H9 (cell line): Measurements from ENCODE around the gene MARF1. TPM values are rescaled to one million over a fixed set of nuclear protein-coding genes. Genes with fewer than 3 reads are reported as not detected.

Experiments used
- DNase-seq: peaks from one replicate; pipeline ENCODE4 v3.0.0-alpha.2; 2017
- H2AFZ ChIP-seq: one replicate; pipeline ENCODE4 v1.6.1; 2013; ENCODE audit warnings: mild to moderate bottlenecking, low read length, control low read depth, moderate library complexity
- H2AK5ac ChIP-seq: 2 replicates; pipeline ENCODE4 v1.6.1; 2013; ENCODE audit warnings: low read length, control low read depth, mixed read lengths; ENCODE audit not compliant: insufficient read length
- H2BK120ac ChIP-seq: one replicate; pipeline ENCODE4 v1.6.1; 2013; ENCODE audit warnings: low read depth, mild to moderate bottlenecking, low read length, control low read depth, inconsistent platforms; ENCODE audit not compliant: poor library complexity, severe bottlenecking
- H2BK12ac ChIP-seq: 2 replicates; pipeline ENCODE4 v1.6.1; 2013; ENCODE audit warnings: low read length, control low read depth, mixed read lengths, low read depth; ENCODE audit not compliant: insufficient read length
- H2BK15ac ChIP-seq: 2 replicates; pipeline ENCODE4 v1.6.1; 2013; ENCODE audit warnings: low read depth, low read length, control low read depth
- H2BK20ac ChIP-seq: one replicate; pipeline ENCODE4 v1.6.1; 2013; ENCODE audit warnings: low read depth, mild to moderate bottlenecking, low read length, control low read depth, inconsistent platforms; ENCODE audit not compliant: poor library complexity, severe bottlenecking
- H2BK5ac ChIP-seq: 2 replicates; pipeline ENCODE4 v1.6.1; 2013; ENCODE audit warnings: low read length, control low read depth, mixed read lengths; ENCODE audit not compliant: insufficient read length
- H3K14ac ChIP-seq: 2 replicates; pipeline ENCODE4 v1.6.1; 2013; ENCODE audit warnings: low read length, control low read depth; ENCODE audit not compliant: insufficient read depth
- H3K18ac ChIP-seq: 2 replicates; pipeline ENCODE4 v1.6.1; 2013; ENCODE audit warnings: low read depth, mild to moderate bottlenecking, mixed read lengths, low read length, control low read depth; ENCODE audit not compliant: insufficient read length
- H3K23ac ChIP-seq: 2 replicates; pipeline ENCODE4 v1.6.1; 2013; ENCODE audit warnings: low read length, control low read depth, mixed read lengths, low read depth; ENCODE audit not compliant: insufficient read length
- H3K23me2 ChIP-seq: 2 replicates; pipeline ENCODE4 v1.6.1; 2013; ENCODE audit warnings: low read depth, mild to moderate bottlenecking, mixed read lengths, low read length, control low read depth; ENCODE audit not compliant: insufficient read length, poor library complexity, severe bottlenecking
- H3K27ac ChIP-seq: 2 replicates; pipeline ENCODE4 v1.5.1; 2013; ENCODE audit warnings: low read length, control low read depth, mixed read lengths, low read depth; ENCODE audit not compliant: insufficient read length
- H3K27me3 ChIP-seq: 2 replicates; pipeline ENCODE4 v1.6.1; 2013; ENCODE audit warnings: low read length, control low read depth, inconsistent platforms; ENCODE audit not compliant: insufficient read depth
- H3K4ac ChIP-seq: 2 replicates; pipeline ENCODE4 v1.6.1; 2013; ENCODE audit warnings: low read depth, mild to moderate bottlenecking, control low read depth, inconsistent platforms, low read length, moderate library complexity
- H3K4me1 ChIP-seq: 2 replicates; pipeline ENCODE4 v1.6.1; 2013; ENCODE audit warnings: low read length, control low read depth, inconsistent platforms; ENCODE audit not compliant: insufficient read depth
- H3K4me2 ChIP-seq: 2 replicates; pipeline ENCODE4 v1.6.1; 2013; ENCODE audit warnings: low read length, control low read depth, mixed read lengths; ENCODE audit not compliant: insufficient read length, insufficient read depth
- H3K56ac ChIP-seq: 2 replicates; pipeline ENCODE4 v1.6.1; 2013; ENCODE audit warnings: low read depth, mild to moderate bottlenecking, mixed read lengths, low read length, control low read depth; ENCODE audit not compliant: insufficient read length
- H3K79me1 ChIP-seq: 2 replicates; pipeline ENCODE4 v1.6.1; 2013; ENCODE audit warnings: low read depth, mild to moderate bottlenecking, moderate library complexity, low read length, control low read depth, inconsistent platforms; ENCODE audit not compliant: insufficient read depth, poor library complexity, severe bottlenecking
- H3K79me2 ChIP-seq: 2 replicates; pipeline ENCODE4 v1.6.1; 2013; ENCODE audit warnings: low read length, control low read depth, inconsistent platforms; ENCODE audit not compliant: insufficient read depth
- H3K9ac ChIP-seq: 2 replicates; pipeline ENCODE4 v1.6.1; 2013; ENCODE audit warnings: low read length, control low read depth, mixed read lengths; ENCODE audit not compliant: insufficient read length; ENCODE audit errors: extremely low read depth
- H3K9me3 ChIP-seq: one replicate; pipeline ENCODE4 v1.6.1; 2013; ENCODE audit warnings: low read depth, low read length, inconsistent platforms; ENCODE audit not compliant: control insufficient read depth
- H3T11ph ChIP-seq: one replicate; pipeline ENCODE4 v1.6.1; 2013; ENCODE audit warnings: mild to moderate bottlenecking, low read length, control low read depth, inconsistent platforms
- H4K20me1 ChIP-seq: one replicate; pipeline ENCODE4 v1.6.1; 2013; ENCODE audit not compliant: control insufficient read depth, insufficient read length, insufficient read depth
- H4K5ac ChIP-seq: 2 replicates; pipeline ENCODE4 v1.6.1; 2013; ENCODE audit warnings: low read depth, mild to moderate bottlenecking, mixed read lengths, low read length, control low read depth; ENCODE audit not compliant: insufficient read length
- H4K8ac ChIP-seq: replicated peaks from 2 replicates; pipeline ENCODE4 v1.6.1; 2013; ENCODE audit warnings: low read length, control low read depth, mixed read lengths, low read depth; ENCODE audit not compliant: insufficient read length
- H4K91ac ChIP-seq: 2 replicates; pipeline ENCODE4 v1.6.1; 2013; ENCODE audit warnings: low read depth, mild to moderate bottlenecking, moderate library complexity, mixed read lengths, low read length, control low read depth; ENCODE audit not compliant: insufficient read length
- H3K27ac Mint-ChIP-seq, 3 experiments: 2 replicates in 2 of 3; 3 replicates in 1 of 3; pipeline ENCODE4 v1.8.0; 2020 to 2021; ENCODE audit warnings: mixed read lengths in 3 of 3, mild to moderate bottlenecking in 1 of 3, moderate library complexity in 1 of 3
- H3K27me3 Mint-ChIP-seq: 2 replicates; pipeline ENCODE4 v1.8.0; 2021; ENCODE audit warnings: low read depth, mild to moderate bottlenecking, moderate library complexity, mixed read lengths
- H3K36me3 Mint-ChIP-seq, 3 experiments: 2 replicates in 2 of 3; 3 replicates in 1 of 3; pipeline ENCODE4 v1.8.0; 2020 to 2021; ENCODE audit warnings: low read depth in 3 of 3, mixed read lengths in 3 of 3; ENCODE audit not compliant: insufficient read depth in 1 of 3
- H3K4me1 Mint-ChIP-seq, 2 experiments: 2 replicates each; pipeline ENCODE4 v1.8.0; 2020; ENCODE audit warnings: mixed read lengths in 2 of 2
- H3K4me3 Mint-ChIP-seq, 2 experiments: 2 replicates in 1 of 2; 3 replicates in 1 of 2; pipeline ENCODE4 v1.8.0; 2020 to 2021; ENCODE audit warnings: mild to moderate bottlenecking in 2 of 2, mixed read lengths in 2 of 2, moderate library complexity in 1 of 2
- H3K9me3 Mint-ChIP-seq, 2 experiments: 2 replicates in 1 of 2; 3 replicates in 1 of 2; pipeline ENCODE4 v1.8.0; 2020; ENCODE audit warnings: mild to moderate bottlenecking in 2 of 2, mixed read lengths in 2 of 2, moderate library complexity in 1 of 2
- WGBS: extraction: QIAGEN DNeasy Blood & Tissue Kit; methylation state at CpG from one replicate; pipeline ENCODE4 v1.1.7; 2013; ENCODE audit warnings: missing lambda C conversion rate, low lambda C conversion rate, mixed read lengths; ENCODE audit not compliant: insufficient read length; ENCODE audit errors: extremely low coverage; 5-methylcytosine and 5-hydroxymethylcytosine counted together
- total RNA-seq: library from RNA; stranded (reverse); gene quantifications from 2 replicates; pipeline ENCODE4 v1.2.1, GENCODE V29; 2021
- TF ChIP-seq, protein P1 (sequence below): fragments of 200-600 bp; sonication (generic); conservative IDR thresholded peaks from 3 replicates; pipeline ENCODE4 v1.8.0; 2021; ENCODE audit warnings: antibody characterized with exemption, mild to moderate bottlenecking

Gene MARF1
- total RNA-seq, 1 experiment from 2014 or later = 23.3 TPM

DNA sequence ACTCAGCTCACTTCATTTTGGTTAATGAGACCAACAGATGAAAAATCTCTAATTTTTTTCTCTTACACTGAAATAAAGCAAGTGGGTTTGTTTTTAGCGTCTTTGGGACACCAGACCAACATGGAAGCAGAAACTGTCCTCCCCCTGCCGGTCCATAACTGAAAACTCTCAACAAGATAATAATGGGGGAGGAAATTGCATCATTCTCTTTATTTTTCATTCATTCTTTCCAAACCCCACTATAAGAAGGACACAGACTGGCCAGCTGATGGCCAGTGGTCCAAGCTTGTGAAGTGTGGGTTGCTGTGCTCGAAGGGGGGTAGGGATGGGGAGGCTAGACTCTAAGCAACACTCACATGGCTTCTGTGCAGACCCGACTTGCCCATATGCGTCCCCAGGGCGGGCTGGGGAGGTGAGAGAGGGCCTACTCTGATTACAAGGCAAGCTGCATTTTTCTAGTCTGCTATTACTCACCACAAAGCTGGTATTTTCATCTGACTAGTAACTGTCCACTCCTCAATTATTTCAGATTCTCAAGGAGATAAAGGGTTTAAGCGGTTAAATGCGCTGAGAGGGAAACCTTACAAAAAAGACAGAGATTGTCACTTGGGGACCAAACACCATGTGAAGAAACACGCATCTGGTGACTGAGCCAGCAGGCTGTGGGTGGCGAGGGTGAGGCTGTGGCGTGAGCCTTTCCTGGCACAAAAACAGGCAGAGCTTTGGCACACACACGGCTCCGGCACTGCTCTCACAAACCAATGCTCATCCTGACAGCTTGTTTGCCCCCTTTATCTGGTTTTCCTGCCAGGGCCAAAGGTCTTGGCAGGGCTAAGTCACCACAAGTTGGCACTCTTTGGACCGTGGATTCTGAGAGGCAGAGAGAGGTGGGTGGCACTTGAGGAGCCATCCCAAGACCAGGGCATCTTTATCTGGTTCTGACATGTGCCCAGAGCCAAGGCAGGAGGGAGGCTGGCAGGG, 38.2 kb downstream of the MARF1 start:
- Histone ChIP-seq H2AFZ (no peak overlapping the region), H3K9me3 (no peaks in the 10 kb centered on the region), H2BK120ac (no peak overlapping the region), H2BK12ac (no peak overlapping the region), H4K5ac (no peak overlapping the region), H4K91ac (no peak overlapping the region), H3K18ac (no peak overlapping the region), H3K4ac (no peak overlapping the region), H3K56ac (no peak overlapping the region), H2AK5ac (no peak overlapping the region), H4K8ac (no peak overlapping the region), H4K20me1 (no peaks in the 10 kb centered on the region), H2BK20ac (no peak overlapping the region), H3K79me1 (no peaks in the 10 kb centered on the region), H3T11ph (no peak overlapping the region), H3K79me2 (no peaks in the 10 kb centered on the region), H3K14ac (no peak overlapping the region), H3K23me2 (no peaks in the 10 kb centered on the region), H3K23ac (no peak overlapping the region), H3K27me3 (no peaks in the 10 kb centered on the region), H2BK15ac (no peak overlapping the region), H3K27ac (no peak overlapping the region), H2BK5ac (no peak overlapping the region), H3K4me2 (no peak overlapping the region), H3K9ac (no peak overlapping the region), H3K4me1 (no peaks in the 10 kb centered on the region)
- peaks cover 21 to 80% (median 52%) of the 10 kb centered on the region in 3 experiments; a peak in 6 of 7 replicates for H3K36me3 Mint-ChIP-seq
- peaks cover 12 to 20% of the 10 kb centered on the region in 2 experiments for H3K4me1 Mint-ChIP-seq
- no peaks in the 10 kb centered on the region for H3K9me3 Mint-ChIP-seq
- no peak for DNase-seq
- no CpG with 5 or more reads among the region's 14 CpGs for WGBS
- H3K27ac Mint-ChIP-seq = peak overlapping the region in 1 of 3 experiments; percentile 8; a peak in 1 of 7 replicates
- H3K27me3 Mint-ChIP-seq = no peaks in the 10 kb centered on the region
- no peak overlapping the region for H3K4me3 Mint-ChIP-seq
- TF ChIP-seq, protein P1, sequence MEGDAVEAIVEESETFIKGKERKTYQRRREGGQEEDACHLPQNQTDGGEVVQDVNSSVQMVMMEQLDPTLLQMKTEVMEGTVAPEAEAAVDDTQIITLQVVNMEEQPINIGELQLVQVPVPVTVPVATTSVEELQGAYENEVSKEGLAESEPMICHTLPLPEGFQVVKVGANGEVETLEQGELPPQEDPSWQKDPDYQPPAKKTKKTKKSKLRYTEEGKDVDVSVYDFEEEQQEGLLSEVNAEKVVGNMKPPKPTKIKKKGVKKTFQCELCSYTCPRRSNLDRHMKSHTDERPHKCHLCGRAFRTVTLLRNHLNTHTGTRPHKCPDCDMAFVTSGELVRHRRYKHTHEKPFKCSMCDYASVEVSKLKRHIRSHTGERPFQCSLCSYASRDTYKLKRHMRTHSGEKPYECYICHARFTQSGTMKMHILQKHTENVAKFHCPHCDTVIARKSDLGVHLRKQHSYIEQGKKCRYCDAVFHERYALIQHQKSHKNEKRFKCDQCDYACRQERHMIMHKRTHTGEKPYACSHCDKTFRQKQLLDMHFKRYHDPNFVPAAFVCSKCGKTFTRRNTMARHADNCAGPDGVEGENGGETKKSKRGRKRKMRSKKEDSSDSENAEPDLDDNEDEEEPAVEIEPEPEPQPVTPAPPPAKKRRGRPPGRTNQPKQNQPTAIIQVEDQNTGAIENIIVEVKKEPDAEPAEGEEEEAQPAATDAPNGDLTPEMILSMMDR = no peak
